Activated T-cell treated with anti-CD3 and anti-CD28 coated beads, Interleukin-2, amount 50 U/mL, for 72 hours (primary cell): ENCODE measurements around the gene ABR. TPM values are rescaled to one million over a fixed set of nuclear protein-coding genes. Genes with fewer than 3 reads are reported as not detected.
"Not testable (repeated sequence)": the region's sequence is repeated elsewhere in the genome, so short reads cannot be mapped to it uniquely, and the experiment has no call there.

ENCODE experiments used
- ATAC-seq, 2 donors: fragments of 150-1000 bp; cut with Tn5 transposase; replicated peaks in 1 of 2; 2 replicates each; pipeline ENCODE4 v1.10.0; 2021; ENCODE audit warnings: moderate library complexity in 2 of 2, mild to moderate bottlenecking in 1 of 2
- DNase-seq, 2 donors: peaks; one replicate each; pipeline ENCODE4 v3.0.0; 2021 to 2022; ENCODE audit warnings: mixed read lengths in 1 of 2
- H3K27ac Mint-ChIP-seq: one replicate; pipeline ENCODE4 v1.8.0; 2022; ENCODE audit warnings: mild to moderate bottlenecking, moderate library complexity, mixed read lengths
- H3K27me3 Mint-ChIP-seq: one replicate; pipeline ENCODE4 v1.8.0; 2022; ENCODE audit warnings: low read depth, mixed read lengths
- H3K36me3 Mint-ChIP-seq, 2 donors: one replicate each; pipeline ENCODE4 v1.8.0; 2022; ENCODE audit warnings: mixed read lengths in 2 of 2, mild to moderate bottlenecking in 1 of 2; ENCODE audit not compliant: insufficient read depth in 2 of 2
- H3K4me1 Mint-ChIP-seq: one replicate; pipeline ENCODE4 v1.8.0; 2022; ENCODE audit warnings: low read depth, mixed read lengths
- H3K4me3 Mint-ChIP-seq, 2 donors: one replicate each; pipeline ENCODE4 v1.8.0; 2022; ENCODE audit warnings: mild to moderate bottlenecking in 2 of 2, mixed read lengths in 2 of 2, moderate library complexity in 2 of 2
- H3K9me3 Mint-ChIP-seq, 2 donors: one replicate each; pipeline ENCODE4 v1.8.0; 2022; ENCODE audit warnings: mixed read lengths in 2 of 2
- total RNA-seq, 2 donors: library from RNA; stranded (reverse); gene quantifications; one replicate each; pipeline ENCODE4 v1.2.3, GENCODE V29; 2022

ABR gene
- total RNA-seq, 2 donors from 2014 or later: 65.8 to 70.8 TPM

GRCh38 chr17:1109606-1110540 lies 69.9 kb downstream of the ABR start:
- peak; percentile 66 to 72 for DNase-seq
- no peak overlapping the region for H3K27ac Mint-ChIP-seq
- ATAC-seq: peak; percentile 56 to 59
- H3K27me3 Mint-ChIP-seq: no peaks in the 10 kb centered on the region
- H3K36me3 Mint-ChIP-seq: peaks cover 0 to 4% of the 10 kb centered on the region in 2 donors
- H3K4me1 Mint-ChIP-seq: peaks cover 43% of the 10 kb centered on the region
- no peaks in the 10 kb centered on the region for H3K9me3 Mint-ChIP-seq
- H3K4me3 Mint-ChIP-seq: peak overlapping the region; percentile 90 to 94

GRCh38 chr17:1108765-1109605 lies 70.8 kb downstream of the ABR start:
- Mint-ChIP-seq H3K4me3 (peak overlapping the region; percentile 90 to 94), H3K4me1 (peaks cover 38% of the 10 kb centered on the region), H3K27ac (peak overlapping the region; percentile 75), H3K27me3 (no peaks in the 10 kb centered on the region), H3K36me3 (peaks cover 0 to 4% of the 10 kb centered on the region in 2 donors), H3K9me3 (no peaks in the 10 kb centered on the region)
- DNase-seq (peak; percentile 71 to 74), ATAC-seq (peak; percentile 81 to 83)

- no peak overlapping the region for H3K27ac Mint-ChIP-seq
- H3K36me3 Mint-ChIP-seq: peaks cover 0 to 5% of the 10 kb centered on the region in 2 donors
- DNase-seq (no peak), ATAC-seq (no peak)
- H3K9me3 Mint-ChIP-seq: no peaks in the 10 kb centered on the region
- H3K4me3 Mint-ChIP-seq: peak overlapping the region; percentile 59 to 90
- peaks cover 38% of the 10 kb centered on the region for H3K4me1 Mint-ChIP-seq
- no peaks in the 10 kb centered on the region for H3K27me3 Mint-ChIP-seq
Observed at GRCh38 chr17:1108478-1108764, 71.4 kb downstream of the ABR start.

GRCh38 chr17:1107777-1108477 lies 71.9 kb downstream of the ABR start:
- Mint-ChIP-seq H3K36me3 (peaks cover 0 to 5% of the 10 kb centered on the region in 2 donors), H3K27ac (no peak overlapping the region), H3K27me3 (no peaks in the 10 kb centered on the region), H3K4me1 (peaks cover 38% of the 10 kb centered on the region), H3K4me3 (peak overlapping the region; percentile 59 to 90), H3K9me3 (no peaks in the 10 kb centered on the region)
- no peak for ATAC-seq
- DNase-seq: no peak

DNA sequence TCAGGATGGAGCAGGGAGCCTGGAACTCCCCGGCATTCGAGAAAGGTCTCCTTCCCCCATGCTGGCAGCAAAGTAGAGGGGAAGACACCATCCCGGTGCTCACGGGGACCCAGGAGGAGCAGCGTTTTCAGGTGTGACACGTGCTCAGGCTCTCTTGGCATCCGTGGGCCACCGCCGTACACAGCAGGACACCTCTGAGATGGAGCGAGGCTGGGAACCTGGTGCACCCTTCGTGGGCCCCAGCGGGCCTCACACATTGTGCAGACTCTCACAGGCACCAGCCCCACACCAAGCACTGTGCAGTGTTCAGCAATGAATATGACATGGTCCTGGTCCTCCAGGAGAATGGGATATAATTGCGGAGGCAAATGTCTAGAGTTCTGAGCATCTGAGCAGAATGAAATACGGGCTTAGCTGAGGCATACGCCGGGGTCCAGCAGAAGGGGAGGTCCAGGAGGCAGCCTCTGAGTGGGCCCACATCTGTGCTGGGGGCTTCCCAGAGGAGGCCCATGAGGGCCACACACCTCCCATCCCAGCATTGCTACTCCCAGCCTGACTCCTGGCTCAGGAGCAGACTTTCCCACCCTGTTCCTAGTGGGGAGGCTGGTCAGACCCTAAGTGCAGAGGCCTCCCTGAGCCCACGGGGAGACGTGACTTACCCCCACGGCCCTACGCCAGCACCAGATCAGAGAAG lies 72.6 kb downstream of the ABR start:
- Mint-ChIP-seq H3K27ac (no peak overlapping the region), H3K4me1 (peaks cover 37% of the 10 kb centered on the region), H3K36me3 (peaks cover 0 to 5% of the 10 kb centered on the region in 2 donors), H3K27me3 (no peaks in the 10 kb centered on the region), H3K9me3 (no peaks in the 10 kb centered on the region), H3K4me3 (peak overlapping the region; percentile 59 to 90)
- no peak for ATAC-seq
- DNase-seq: no peak

DNA sequence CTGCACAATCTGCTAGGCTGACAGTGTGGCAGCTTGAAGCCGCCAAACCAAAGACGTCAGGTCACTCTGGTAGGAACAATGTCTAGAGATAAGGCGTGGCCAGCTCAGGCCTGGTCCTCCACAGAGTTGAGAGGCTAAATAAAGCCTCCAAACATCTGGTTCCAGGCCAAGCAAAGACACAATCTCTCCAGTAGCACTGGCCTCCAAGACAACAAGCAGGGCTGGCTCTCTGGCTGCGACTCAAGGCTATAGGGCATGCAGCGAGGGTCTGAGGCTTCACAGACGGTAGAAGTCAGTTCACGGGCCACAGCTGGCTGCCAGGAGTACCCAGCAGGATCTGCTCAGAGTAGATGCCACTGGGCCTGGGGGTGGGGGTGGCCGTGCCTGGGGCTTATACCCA lies 75.6 kb downstream of the ABR start:
- ATAC-seq (no peak), DNase-seq (no peak)
- Mint-ChIP-seq H3K4me3 (no peak overlapping the region), H3K4me1 (peaks cover 17% of the 10 kb centered on the region), H3K27me3 (no peaks in the 10 kb centered on the region), H3K9me3 (no peaks in the 10 kb centered on the region), H3K27ac (no peak overlapping the region), H3K36me3 (peaks cover 0 to 5% of the 10 kb centered on the region in 2 donors)

GRCh38 chr17:1100382-1100781 lies 79.4 kb downstream of the ABR start:
- H3K4me3 Mint-ChIP-seq: no peak overlapping the region
- ATAC-seq: no peak
- peaks cover 0 to 5% of the 10 kb centered on the region in 2 donors for H3K36me3 Mint-ChIP-seq
- H3K27me3 Mint-ChIP-seq: no peaks in the 10 kb centered on the region
- H3K27ac Mint-ChIP-seq: no peak overlapping the region
- H3K9me3 Mint-ChIP-seq: no peaks in the 10 kb centered on the region
- no peak for DNase-seq
- peaks cover 30% of the 10 kb centered on the region for H3K4me1 Mint-ChIP-seq

DNA sequence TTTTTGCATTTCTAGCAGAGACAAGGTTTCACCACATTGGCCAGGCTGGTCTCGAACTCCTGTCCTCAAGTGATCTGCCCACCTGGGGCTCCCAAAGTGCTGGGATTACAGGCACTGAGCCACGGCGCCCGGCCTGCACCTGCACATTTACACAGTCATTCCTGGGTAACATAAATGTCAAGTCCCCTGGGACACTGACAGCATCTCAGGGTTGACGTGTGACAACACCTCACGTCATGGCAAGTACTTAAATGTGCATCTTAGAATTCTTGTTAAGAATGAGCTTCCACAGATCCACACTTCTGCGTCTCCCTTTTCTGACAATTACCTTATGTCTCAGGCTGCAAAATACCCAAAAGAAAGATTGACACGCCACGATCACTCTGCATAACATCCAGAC lies 80.5 kb downstream of the ABR start:
- Mint-ChIP-seq H3K36me3 (peaks cover 0 to 7% of the 10 kb centered on the region in 2 donors), H3K27me3 (no peaks in the 10 kb centered on the region), H3K4me1 (peaks cover 30% of the 10 kb centered on the region), H3K4me3 (peak overlapping the region in 1 of 2 donors; percentile 22), H3K27ac (no peak overlapping the region), H3K9me3 (no peaks in the 10 kb centered on the region)
- ATAC-seq (no peak), DNase-seq (no peak)

DNA sequence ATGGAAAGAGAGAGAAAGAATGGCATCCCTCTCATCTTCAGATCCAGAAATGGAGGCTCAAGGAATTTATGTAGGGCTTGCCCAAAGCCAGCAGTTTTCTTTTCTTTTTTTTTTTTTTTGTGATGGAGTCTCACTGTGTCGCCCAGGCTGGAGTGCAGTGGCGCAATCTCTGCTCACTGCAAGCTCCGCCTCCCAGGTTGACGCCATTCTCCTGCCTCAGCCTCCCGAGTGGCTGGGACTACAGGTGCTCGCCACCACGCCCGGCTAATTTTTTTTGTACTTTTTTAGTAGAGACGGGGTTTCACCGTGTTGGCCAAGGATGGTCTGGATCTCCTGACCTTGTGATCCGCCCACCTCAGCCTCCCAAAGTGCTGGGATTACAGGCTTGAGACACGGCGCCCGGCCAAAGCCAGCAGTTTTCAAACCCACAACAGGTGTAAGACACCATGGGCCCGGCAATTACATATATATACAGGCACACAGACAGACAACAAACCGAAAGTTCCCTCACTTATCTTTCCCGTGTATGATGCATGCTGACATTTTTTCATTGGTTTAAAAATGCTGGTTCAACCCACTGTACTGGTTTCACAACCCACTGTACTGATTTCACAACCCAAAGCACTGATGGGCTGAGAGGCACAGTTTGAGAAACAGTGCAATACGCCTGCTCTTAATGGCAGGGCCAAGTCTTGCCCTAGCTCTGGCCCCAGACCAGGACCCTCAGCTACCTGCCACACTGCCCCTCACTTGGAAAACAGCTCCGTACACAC lies 81.6 kb downstream of the ABR start:
- peak; percentile 75 to 86 for ATAC-seq
- peak overlapping the region in 1 of 2 donors; percentile 6 for H3K4me3 Mint-ChIP-seq
- DNase-seq, H3K36me3 Mint-ChIP-seq, H3K27ac Mint-ChIP-seq, H3K9me3 Mint-ChIP-seq, H3K27me3 Mint-ChIP-seq: not testable (repeated sequence)
- peaks cover 30% of the 10 kb centered on the region for H3K4me1 Mint-ChIP-seq

GRCh38 chr17:1096215-1096614 lies 83.6 kb downstream of the ABR start:
- no peak for ATAC-seq

GRCh38 chr17:1095853-1096173 lies 84.0 kb downstream of the ABR start:
- H3K27me3 Mint-ChIP-seq: no peaks in the 10 kb centered on the region
- peaks cover 30% of the 10 kb centered on the region for H3K4me1 Mint-ChIP-seq
- ATAC-seq (no peak), DNase-seq (no peak)
- no peak overlapping the region for H3K4me3 Mint-ChIP-seq
- H3K27ac Mint-ChIP-seq: no peak overlapping the region
- H3K9me3 Mint-ChIP-seq: no peaks in the 10 kb centered on the region
- H3K36me3 Mint-ChIP-seq: peaks cover 0 to 6% of the 10 kb centered on the region in 2 donors

More at GRCh38 chr17:1096215-1096614, 83.6 kb downstream of the ABR start:
- Mint-ChIP-seq H3K36me3 (peaks cover 0 to 6% of the 10 kb centered on the region in 2 donors), H3K27me3 (no peaks in the 10 kb centered on the region), H3K27ac (no peak overlapping the region), H3K4me3 (no peak overlapping the region), H3K4me1 (peaks cover 30% of the 10 kb centered on the region), H3K9me3 (no peaks in the 10 kb centered on the region)
- DNase-seq: no peak
